Lung (tissue), 12 donors: Measurements from ENCODE around the gene PLCL1. TPM values are rescaled to one million over a fixed set of nuclear protein-coding genes. Genes with fewer than 3 reads are reported as not detected.

Experiments used
- ATAC-seq: fragments of 200-7000 bp; cut with Tn5 transposase; one replicate; pipeline ENCODE4 v1.9.1; 2020; ENCODE audit warnings: moderate number of reproducible peaks; ENCODE audit not compliant: insufficient read depth, low FRiP score
- DNase-seq, 3 donors: peaks; one replicate each; pipeline ENCODE4 v3.0.0-alpha.2; 2013 to 2017
- H3K27ac ChIP-seq, 2 donors: one replicate each; pipeline ENCODE4 v1.5.1; 2013; ENCODE audit warnings: mild to moderate bottlenecking in 2 of 2, moderate library complexity in 2 of 2, control low read depth in 1 of 2, inconsistent platforms in 1 of 2, low read depth in 1 of 2, low read length in 1 of 2
- H3K27me3 ChIP-seq, 3 donors: one replicate each; pipeline ENCODE4 v1.5.1; 2013; ENCODE audit warnings: low read length in 2 of 3; ENCODE audit not compliant: control insufficient read depth in 3 of 3, insufficient read depth in 3 of 3
- H3K36me3 ChIP-seq, 4 donors: one replicate each; pipeline ENCODE4 v1.5.1; 2013; ENCODE audit warnings: low read length in 4 of 4, mild to moderate bottlenecking in 1 of 4, moderate library complexity in 1 of 4; ENCODE audit not compliant: control insufficient read depth in 4 of 4, insufficient read depth in 4 of 4
- H3K4me1 ChIP-seq, 5 donors: one replicate each; pipeline ENCODE4 v1.5.1; 2013; ENCODE audit warnings: low read length in 5 of 5, mild to moderate bottlenecking in 2 of 5, moderate library complexity in 1 of 5; ENCODE audit not compliant: control insufficient read depth in 5 of 5, insufficient read depth in 5 of 5
- H3K4me3 ChIP-seq: one replicate; pipeline ENCODE4 v1.5.1; 2013; ENCODE audit warnings: mild to moderate bottlenecking, control low read depth, moderate library complexity
- H3K9ac ChIP-seq, 2 donors: one replicate each; pipeline ENCODE4 v1.5.1; 2013; ENCODE audit warnings: low read length in 2 of 2, control low read depth in 1 of 2; ENCODE audit not compliant: insufficient read depth in 1 of 2
- H3K9me3 ChIP-seq, 4 donors: one replicate each; pipeline ENCODE4 v1.5.1; 2013; ENCODE audit warnings: low read length in 3 of 4, mild to moderate bottlenecking in 1 of 4, moderate library complexity in 1 of 4; ENCODE audit not compliant: control insufficient read depth in 4 of 4, insufficient read depth in 3 of 4
- CTCF ChIP-seq: IDR thresholded peaks from 2 replicates; pipeline ENCODE4 v1.5.1; 2012; ENCODE audit warnings: mild to moderate bottlenecking; ENCODE audit errors: control extremely low read depth, extremely low read depth
- WGBS, 2 donors: extraction: QIAGEN DNeasy Blood & Tissue Kit; methylation state at CpG; one replicate each; pipeline ENCODE4 v1.1.7; 2013; 5-methylcytosine and 5-hydroxymethylcytosine counted together
- polyA plus RNA-seq, 2 donors: library from polyadenylated mRNA; stranded (reverse); fragments of 200-250 nt; gene quantifications; one replicate each; pipeline ENCODE4 v1.2.1, GENCODE V29; 2013
- total RNA-seq, 2 donors: library from RNA; depleted of rRNA in 1 of 2; stranded (reverse); fragments of >200 nt in 1 of 2; gene quantifications; one replicate each; pipeline ENCODE4 v1.2.1, GENCODE V29; 2014 to 2021
- donor health status: control.
- donor health status: control.
- donor health status: Bipolar disorder and iron deficiency.
- donor health status: healthy.
- donor health status: DM: yes; HTN: yes; CAD: no.

Gene PLCL1
- total and polyA plus RNA-seq, 4 donors = 1.1 to 13.0 (median 2.9) TPM

GRCh38 chr2:197992482-197993133 is 188.2 kb downstream of the PLCL1 start:
- Histone ChIP-seq H3K4me3 (no peak overlapping the region), H3K9ac (no peak overlapping the region)
- 85 to 88% methylated on average over 4 of the region's 4 CpGs for WGBS, 2 donors

GRCh38 chr2:197993363-197993762 is 189.0 kb downstream of the PLCL1 start:
- H3K27ac ChIP-seq = no peak overlapping the region
- no peak overlapping the region for H3K9ac ChIP-seq
- ATAC-seq = no peak
- DNase-seq = no peak
- no peaks in the 10 kb centered on the region for H3K27me3 ChIP-seq
- H3K4me3 ChIP-seq = no peak overlapping the region
- H3K4me1 ChIP-seq = peaks cover 0 to 24% (median 0%) of the 10 kb centered on the region in 5 donors
- no peak for TF ChIP-seq CTCF
- H3K36me3 ChIP-seq = no peaks in the 10 kb centered on the region
- peaks cover 0 to 2% (median 0%) of the 10 kb centered on the region in 4 donors for H3K9me3 ChIP-seq

More at GRCh38 chr2:197992482-197993133, 188.2 kb downstream of the PLCL1 start:
- no peak for TF ChIP-seq CTCF
- Histone ChIP-seq H3K4me1 (peaks cover 0 to 24% (median 0%) of the 10 kb centered on the region in 5 donors), H3K36me3 (no peaks in the 10 kb centered on the region), H3K9me3 (peaks cover 0 to 2% (median 0%) of the 10 kb centered on the region in 4 donors), H3K27ac (no peak overlapping the region), H3K27me3 (no peaks in the 10 kb centered on the region)
- no peak for DNase-seq
- no peak for ATAC-seq

GRCh38 chr2:197993830-197994229 is 189.4 kb downstream of the PLCL1 start:
- 85 to 93% methylated on average over 2 of the region's 2 CpGs for WGBS, 2 donors
- DNase-seq (no peak), ATAC-seq (no peak)
- Histone ChIP-seq H3K27me3 (no peaks in the 10 kb centered on the region), H3K4me3 (no peak overlapping the region), H3K36me3 (no peaks in the 10 kb centered on the region), H3K27ac (no peak overlapping the region), H3K4me1 (peaks cover 0 to 24% (median 0%) of the 10 kb centered on the region in 5 donors), H3K9ac (no peak overlapping the region), H3K9me3 (peaks cover 0 to 2% (median 0%) of the 10 kb centered on the region in 4 donors)
- TF ChIP-seq CTCF = no peak

GRCh38 chr2:197994751-197995150 is 190.4 kb downstream of the PLCL1 start:
- 95 to 97% methylated on average over 1 of the region's 1 CpG for WGBS, 2 donors
- peaks cover 0 to 2% (median 0%) of the 10 kb centered on the region in 4 donors for H3K9me3 ChIP-seq
- ATAC-seq = no peak
- H3K36me3 ChIP-seq = no peaks in the 10 kb centered on the region
- no peaks in the 10 kb centered on the region for H3K27me3 ChIP-seq
- H3K4me1 ChIP-seq = peaks cover 0 to 24% (median 0%) of the 10 kb centered on the region in 5 donors
- no peak overlapping the region for H3K9ac ChIP-seq
- no peak for DNase-seq
- H3K4me3 ChIP-seq = no peak overlapping the region
- H3K27ac ChIP-seq = no peak overlapping the region
- TF ChIP-seq CTCF = no peak
